Effector memory CD8-positive, alpha-beta T cell (primary cell): Measurements from ENCODE around the gene LRRC71.

ENCODE experiments used
- ATAC-seq: fragments of 150-1000 bp; cut with Tn5 transposase; replicated peaks from 2 replicates; pipeline ENCODE4 v1.10.0; 2021; ENCODE audit warnings: mild to moderate bottlenecking, moderate library complexity
- DNase-seq, 3 experiments: peaks; one replicate each; pipeline ENCODE4 v3.0.0; 2021
- H3K27ac Mint-ChIP-seq, 2 donors: one replicate each; pipeline ENCODE4 v1.8.0; 2022; ENCODE audit warnings: mild to moderate bottlenecking in 2 of 2, mixed read lengths in 2 of 2, moderate library complexity in 2 of 2
- H3K27me3 Mint-ChIP-seq, 2 donors: one replicate each; pipeline ENCODE4 v1.8.0; 2022; ENCODE audit warnings: mixed read lengths in 2 of 2
- H3K36me3 Mint-ChIP-seq: one replicate; pipeline ENCODE4 v1.8.0; 2022; ENCODE audit warnings: mild to moderate bottlenecking, moderate library complexity, mixed read lengths; ENCODE audit not compliant: insufficient read depth
- H3K4me1 Mint-ChIP-seq, 2 donors: one replicate each; pipeline ENCODE4 v1.8.0; 2022; ENCODE audit warnings: low read depth in 2 of 2, mixed read lengths in 2 of 2
- H3K4me3 Mint-ChIP-seq, 2 donors: one replicate each; pipeline ENCODE4 v1.8.0; 2022; ENCODE audit warnings: mild to moderate bottlenecking in 2 of 2, mixed read lengths in 2 of 2, moderate library complexity in 2 of 2
- H3K9me3 Mint-ChIP-seq, 2 donors: one replicate each; pipeline ENCODE4 v1.8.0; 2022; ENCODE audit warnings: mixed read lengths in 2 of 2
- total RNA-seq, 9 experiments: gene quantifications; one replicate each; lab custom pipeline; 2026; lab: John Stamatoyannopoulos, UW

LRRC71 gene
- 0 to 0.12 (median 0) reads per million in 9 experiments for total RNA-seq

DNA sequence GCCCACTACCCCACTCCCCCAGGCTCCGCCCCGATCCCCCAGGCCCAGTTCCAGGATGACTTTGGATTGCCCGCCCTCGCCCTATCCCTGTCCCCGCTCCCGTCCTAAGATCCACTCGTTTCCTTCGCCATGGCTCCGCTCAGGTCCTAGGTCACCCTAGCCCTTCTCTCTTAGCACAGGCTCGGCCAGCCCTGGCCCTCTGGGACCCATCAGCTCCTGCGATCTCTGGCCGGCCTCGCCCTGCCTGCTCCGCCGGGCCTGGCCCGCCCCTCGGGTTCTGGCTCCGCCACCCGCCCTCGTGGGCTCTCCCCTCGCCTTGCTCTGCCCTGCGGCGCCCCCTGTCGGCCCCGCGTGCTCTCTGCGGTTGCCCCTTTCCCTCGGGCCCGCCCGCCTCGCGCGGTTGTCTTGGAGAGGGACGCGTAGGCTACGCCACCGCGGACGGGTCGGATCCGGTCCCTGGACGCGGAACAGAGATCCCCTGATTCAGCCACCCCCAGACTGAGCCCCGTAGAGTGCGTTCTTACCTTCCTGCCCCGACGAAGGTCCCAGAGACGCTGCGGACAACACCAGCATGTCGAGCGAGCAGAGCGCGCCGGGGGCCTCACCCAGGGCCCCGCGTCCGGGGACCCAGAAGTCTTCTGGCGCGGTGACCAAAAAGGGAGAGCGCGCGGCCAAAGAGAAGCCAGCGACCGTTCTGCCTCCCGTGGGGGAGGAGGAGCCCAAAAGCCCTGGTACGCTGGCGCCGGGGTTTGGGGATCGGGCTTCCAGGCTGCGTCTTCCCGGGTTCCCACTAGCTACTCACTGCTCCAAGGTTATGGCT, at the start of gene LRRC71:
TSS of gene LRRC71 (plus strand) at position 400 of the 820 bp plus-strand sequence. CDS start at position 572, 172 bp downstream.
- H3K27me3 Mint-ChIP-seq = peaks cover 73 to 96% of the 10 kb centered on the region in 2 donors
- no peak within 1 kb of the TSS for H3K27ac Mint-ChIP-seq
- H3K9me3 Mint-ChIP-seq = no peaks in the 10 kb centered on the region
- H3K4me1 Mint-ChIP-seq = peaks cover 5 to 8% of the 10 kb centered on the region in 2 donors
- peak; percentile 42 to 50 (median 43) for DNase-seq
- H3K4me3 Mint-ChIP-seq = no peak within 1 kb of the TSS
- peaks cover 2% of the 10 kb centered on the region for H3K36me3 Mint-ChIP-seq
- peak; percentile 86 for ATAC-seq

DNA sequence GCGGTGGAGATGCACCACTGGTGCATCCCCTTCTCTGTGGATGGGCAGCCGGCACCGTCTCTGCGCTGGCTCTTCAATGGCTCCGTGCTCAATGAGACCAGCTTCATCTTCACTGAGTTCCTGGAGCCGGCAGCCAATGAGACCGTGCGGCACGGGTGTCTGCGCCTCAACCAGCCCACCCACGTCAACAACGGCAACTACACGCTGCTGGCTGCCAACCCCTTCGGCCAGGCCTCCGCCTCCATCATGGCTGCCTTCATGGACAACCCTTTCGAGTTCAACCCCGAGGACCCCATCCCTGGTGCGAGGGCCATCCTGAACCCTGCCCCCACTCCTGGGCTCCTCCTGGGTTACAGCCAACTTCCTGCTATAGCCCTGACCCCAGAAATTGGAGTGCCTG, 46.8 kb upstream of the LRRC71 start:
- Mint-ChIP-seq H3K4me1 (no peaks in the 10 kb centered on the region), H3K36me3 (peaks cover 3% of the 10 kb centered on the region), H3K4me3 (no peak overlapping the region), H3K27ac (no peak overlapping the region), H3K9me3 (no peaks in the 10 kb centered on the region), H3K27me3 (peaks cover 41 to 70% of the 10 kb centered on the region in 2 donors)
- ATAC-seq (no peak), DNase-seq (no peak)

DNA sequence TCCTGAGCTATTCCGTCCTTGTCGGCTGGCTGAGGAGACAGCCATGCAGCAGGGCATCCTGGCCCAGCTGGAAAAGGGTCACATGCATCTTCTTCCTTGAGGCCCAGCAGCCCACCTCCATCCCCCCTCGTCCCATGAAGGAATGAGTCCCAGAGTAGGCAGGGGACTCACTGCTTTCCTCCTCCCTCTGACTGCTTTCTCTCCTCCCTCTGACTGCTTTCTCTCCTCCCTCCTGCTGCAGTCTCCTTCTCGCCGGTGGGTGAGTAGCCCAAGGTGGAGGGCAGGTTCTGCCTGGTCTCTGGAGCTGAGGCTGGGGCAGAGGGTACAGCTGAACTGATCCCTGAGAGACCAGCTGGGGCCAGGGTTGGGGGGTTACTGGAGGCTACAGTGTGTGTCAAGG, 46.3 kb upstream of the LRRC71 start:
- H3K27ac Mint-ChIP-seq = no peak overlapping the region
- H3K4me3 Mint-ChIP-seq = no peak overlapping the region
- ATAC-seq = no peak
- peaks cover 41 to 75% of the 10 kb centered on the region in 2 donors for H3K27me3 Mint-ChIP-seq
- no peak for DNase-seq
- no peaks in the 10 kb centered on the region for H3K9me3 Mint-ChIP-seq
- peaks cover 4% of the 10 kb centered on the region for H3K36me3 Mint-ChIP-seq
- no peaks in the 10 kb centered on the region for H3K4me1 Mint-ChIP-seq

DNA sequence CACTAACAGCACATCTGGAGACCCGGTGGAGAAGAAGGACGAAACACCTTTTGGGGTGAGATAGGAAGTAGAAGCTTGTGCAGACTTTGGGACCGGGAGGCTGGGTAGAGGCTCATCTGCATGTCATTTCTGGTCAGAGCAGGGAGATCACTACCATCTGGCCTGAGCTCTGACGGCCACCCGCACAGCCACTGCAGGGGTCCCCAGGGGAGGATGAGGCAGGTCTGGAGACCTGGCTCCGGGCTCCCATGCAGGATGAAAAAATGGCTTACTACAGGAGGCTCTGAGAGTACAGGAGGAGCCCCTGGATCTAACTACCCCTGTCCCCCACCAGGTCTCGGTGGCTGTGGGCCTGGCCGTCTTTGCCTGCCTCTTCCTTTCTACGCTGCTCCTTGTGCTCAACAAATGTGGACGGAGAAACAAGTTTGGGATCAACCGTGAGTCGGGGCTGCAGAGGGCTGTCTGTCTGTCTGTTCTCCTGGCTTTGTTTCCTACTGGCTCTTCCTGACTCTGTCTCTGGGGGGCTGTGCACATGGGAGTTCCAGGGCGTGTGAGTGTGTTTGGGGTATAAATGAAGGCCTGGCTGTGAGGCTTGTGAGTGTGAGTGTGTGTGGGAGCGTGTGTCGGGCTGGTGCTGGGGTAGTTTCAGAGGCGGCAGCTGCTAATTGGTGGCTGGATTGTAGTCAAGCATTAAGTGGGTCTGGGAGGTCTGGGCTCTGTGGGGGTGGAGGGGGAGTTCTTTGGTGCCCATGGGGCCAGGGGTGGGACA, 45.7 kb upstream of the LRRC71 start:
- no peaks in the 10 kb centered on the region for H3K9me3 Mint-ChIP-seq
- DNase-seq (no peak), ATAC-seq (no peak)
- peaks cover 37 to 72% of the 10 kb centered on the region in 2 donors for H3K27me3 Mint-ChIP-seq
- H3K36me3 Mint-ChIP-seq = peaks cover 5% of the 10 kb centered on the region
- H3K4me3 Mint-ChIP-seq = no peak overlapping the region
- no peak overlapping the region for H3K27ac Mint-ChIP-seq
- no peaks in the 10 kb centered on the region for H3K4me1 Mint-ChIP-seq

DNA sequence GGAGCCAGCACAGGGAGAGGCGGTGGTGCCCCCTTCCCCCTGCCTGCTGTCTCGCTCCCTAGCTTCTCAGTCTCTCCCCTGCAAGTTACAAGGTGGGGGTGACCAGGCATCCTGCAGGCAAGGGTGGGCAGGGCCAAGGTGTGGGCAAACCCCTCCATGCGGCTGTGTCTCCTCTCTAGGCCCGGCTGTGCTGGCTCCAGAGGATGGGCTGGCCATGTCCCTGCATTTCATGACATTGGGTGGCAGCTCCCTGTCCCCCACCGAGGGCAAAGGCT, 45.2 kb upstream of the LRRC71 start:
- peaks cover 37 to 72% of the 10 kb centered on the region in 2 donors for H3K27me3 Mint-ChIP-seq
- DNase-seq = no peak

DNA sequence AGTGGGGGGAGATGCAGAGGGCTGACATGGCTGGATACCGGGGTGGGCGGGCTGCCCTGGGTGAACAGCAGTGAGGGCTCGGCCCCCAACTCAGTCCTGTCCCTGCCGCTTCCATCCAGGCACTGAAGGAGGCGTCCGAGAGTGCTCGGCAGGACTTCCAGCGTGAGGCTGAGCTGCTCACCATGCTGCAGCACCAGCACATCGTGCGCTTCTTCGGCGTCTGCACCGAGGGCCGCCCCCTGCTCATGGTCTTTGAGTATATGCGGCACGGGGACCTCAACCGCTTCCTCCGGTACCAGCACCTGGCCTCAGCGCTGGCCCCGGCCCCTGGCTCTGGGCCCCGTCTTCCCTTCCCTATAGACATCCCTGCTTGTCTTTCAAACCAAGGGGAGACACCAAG, 44.2 kb upstream of the LRRC71 start:
- H3K36me3 Mint-ChIP-seq = peaks cover 5% of the 10 kb centered on the region
- H3K4me3 Mint-ChIP-seq = no peak overlapping the region
- no peaks in the 10 kb centered on the region for H3K9me3 Mint-ChIP-seq
- no peak overlapping the region for H3K27ac Mint-ChIP-seq
- no peaks in the 10 kb centered on the region for H3K4me1 Mint-ChIP-seq
- DNase-seq = no peak
- peaks cover 47 to 80% of the 10 kb centered on the region in 2 donors for H3K27me3 Mint-ChIP-seq
- ATAC-seq = no peak

More for the DNA sequence above, 45.2 kb upstream of the LRRC71 start:
- Mint-ChIP-seq H3K4me1 (no peaks in the 10 kb centered on the region), H3K4me3 (no peak overlapping the region), H3K27ac (no peak overlapping the region), H3K36me3 (peaks cover 5% of the 10 kb centered on the region), H3K9me3 (no peaks in the 10 kb centered on the region)
- no peak for ATAC-seq

DNA sequence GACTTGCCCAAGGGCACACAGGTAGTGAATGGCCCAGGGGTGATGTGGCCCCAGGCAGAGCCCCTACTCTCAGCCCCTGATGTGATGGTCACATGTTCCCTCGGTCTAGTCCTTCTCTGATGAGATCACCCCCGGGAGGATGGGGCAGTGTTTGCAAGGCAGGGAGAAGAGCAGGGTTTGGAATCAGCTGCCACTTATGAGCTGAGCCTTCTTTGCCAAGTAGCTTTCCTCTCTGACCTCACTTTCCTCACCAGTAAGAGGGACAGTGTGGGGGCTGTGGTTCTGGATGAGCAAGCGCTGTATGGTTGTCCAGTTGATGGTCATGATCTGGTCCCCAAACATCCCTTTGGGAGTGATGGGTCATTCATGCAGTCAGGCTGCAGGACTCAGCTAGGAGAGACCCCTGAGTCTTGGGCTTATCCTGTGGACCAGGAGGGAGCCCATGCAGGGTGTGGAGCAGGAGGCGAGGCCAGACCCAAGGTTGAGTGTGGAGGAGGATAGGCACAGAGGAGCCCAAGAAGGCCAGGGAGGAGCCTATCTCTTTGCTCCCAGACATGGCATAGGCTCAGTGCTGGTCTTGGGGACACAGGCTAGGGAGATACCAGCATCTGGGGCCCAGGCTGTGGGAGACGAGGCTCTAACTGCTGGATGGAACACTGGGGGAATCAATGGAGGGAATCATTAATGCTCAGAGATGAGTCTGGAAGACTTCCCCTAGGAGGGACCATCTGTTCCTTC, 42.8 kb upstream of the LRRC71 start:
- H3K27me3 Mint-ChIP-seq = peaks cover 49 to 84% of the 10 kb centered on the region in 2 donors
- no peak overlapping the region for H3K4me3 Mint-ChIP-seq
- DNase-seq (no peak), ATAC-seq (no peak)
- no peaks in the 10 kb centered on the region for H3K9me3 Mint-ChIP-seq
- no peak overlapping the region for H3K27ac Mint-ChIP-seq
- no peaks in the 10 kb centered on the region for H3K4me1 Mint-ChIP-seq
- peaks cover 5% of the 10 kb centered on the region for H3K36me3 Mint-ChIP-seq

DNA sequence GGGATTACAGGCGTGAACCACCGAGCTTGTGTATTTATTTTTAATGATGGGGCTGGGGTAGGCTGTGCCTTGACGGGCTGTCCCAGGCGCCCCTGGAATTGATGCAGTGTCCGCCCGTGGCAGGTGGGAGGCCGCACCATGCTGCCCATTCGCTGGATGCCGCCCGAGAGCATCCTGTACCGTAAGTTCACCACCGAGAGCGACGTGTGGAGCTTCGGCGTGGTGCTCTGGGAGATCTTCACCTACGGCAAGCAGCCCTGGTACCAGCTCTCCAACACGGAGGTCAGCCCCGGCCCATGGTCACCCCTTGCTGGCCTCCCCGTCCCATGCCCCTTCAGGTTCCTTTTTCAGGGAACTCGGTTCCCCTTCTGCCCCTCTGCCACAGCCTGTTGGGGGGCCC, 40.6 kb upstream of the LRRC71 start:
- no peak for ATAC-seq
- H3K9me3 Mint-ChIP-seq = no peaks in the 10 kb centered on the region
- DNase-seq = no peak
- H3K4me1 Mint-ChIP-seq = no peaks in the 10 kb centered on the region
- no peak overlapping the region for H3K4me3 Mint-ChIP-seq
- H3K36me3 Mint-ChIP-seq = peaks cover 2% of the 10 kb centered on the region
- peaks cover 50 to 89% of the 10 kb centered on the region in 2 donors for H3K27me3 Mint-ChIP-seq
- no peak overlapping the region for H3K27ac Mint-ChIP-seq

DNA sequence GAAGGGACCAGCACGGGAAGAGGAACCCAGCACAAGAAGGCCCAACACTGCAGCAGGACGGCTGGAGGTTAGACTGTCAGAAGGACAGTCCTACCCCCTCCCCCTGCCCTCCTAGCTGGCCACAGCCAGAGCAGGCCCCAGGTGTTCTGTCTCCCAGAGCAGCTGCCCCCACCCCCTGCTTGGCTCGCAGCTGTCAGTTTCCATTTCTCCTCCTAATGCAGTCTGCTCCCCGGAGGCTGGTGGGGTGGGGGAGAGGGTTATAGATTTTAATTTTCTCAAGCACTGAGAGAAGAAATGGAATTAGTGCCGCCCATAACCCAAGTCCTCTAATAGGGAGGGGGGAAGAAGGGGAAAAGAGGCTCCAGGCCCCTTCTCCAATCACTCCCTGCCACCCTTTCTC, 40.0 kb upstream of the LRRC71 start:
- Mint-ChIP-seq H3K4me1 (no peaks in the 10 kb centered on the region), H3K36me3 (peaks cover 2% of the 10 kb centered on the region), H3K4me3 (no peak overlapping the region), H3K27me3 (peaks cover 46 to 83% of the 10 kb centered on the region in 2 donors), H3K27ac (no peak overlapping the region), H3K9me3 (no peaks in the 10 kb centered on the region)
- DNase-seq = no peak
- ATAC-seq = no peak

DNA sequence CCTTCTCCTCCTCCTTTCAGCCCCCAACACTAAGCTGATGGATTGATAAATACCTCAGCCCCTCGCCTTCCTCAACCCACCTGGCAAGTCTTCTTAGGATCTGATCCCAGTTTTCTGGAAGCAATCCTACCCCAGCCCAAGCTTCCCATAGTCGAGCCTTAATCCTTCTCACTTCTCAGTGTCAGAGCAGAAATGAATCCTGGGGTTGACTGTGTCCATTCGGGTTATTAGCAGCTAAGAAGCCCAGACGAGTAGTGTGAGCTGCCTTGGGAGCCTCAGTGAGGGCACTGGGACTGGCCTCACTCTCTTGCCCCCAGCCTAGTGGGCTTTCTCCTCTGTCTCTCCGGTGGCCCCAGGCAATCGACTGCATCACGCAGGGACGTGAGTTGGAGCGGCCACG, 39.3 kb upstream of the LRRC71 start:
- H3K27me3 Mint-ChIP-seq = peaks cover 48 to 84% of the 10 kb centered on the region in 2 donors
- no peaks in the 10 kb centered on the region for H3K9me3 Mint-ChIP-seq
- ATAC-seq (no peak), DNase-seq (no peak)
- H3K4me3 Mint-ChIP-seq = no peak overlapping the region
- no peak overlapping the region for H3K27ac Mint-ChIP-seq
- H3K36me3 Mint-ChIP-seq = peaks cover 2% of the 10 kb centered on the region
- no peaks in the 10 kb centered on the region for H3K4me1 Mint-ChIP-seq

DNA sequence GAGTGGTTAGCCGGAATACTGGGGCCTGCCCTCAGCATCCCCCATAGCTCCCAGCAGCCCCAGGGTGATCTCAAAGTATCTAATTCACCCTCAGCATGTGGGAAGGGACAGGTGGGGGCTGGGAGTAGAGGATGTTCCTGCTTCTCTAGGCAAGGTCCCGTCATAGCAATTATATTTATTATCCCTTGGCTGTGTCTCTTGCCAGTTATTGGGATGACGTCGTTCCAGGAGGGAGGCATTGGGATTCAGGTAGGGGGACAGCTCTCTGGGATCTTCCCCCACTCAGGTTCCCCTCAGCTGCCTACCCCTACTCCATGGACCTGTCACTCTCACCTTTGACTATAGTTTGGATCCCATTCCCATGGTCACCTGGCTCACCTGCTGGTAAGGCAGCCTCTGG, 38.8 kb upstream of the LRRC71 start:
- H3K4me3 Mint-ChIP-seq = no peak overlapping the region

DNA sequence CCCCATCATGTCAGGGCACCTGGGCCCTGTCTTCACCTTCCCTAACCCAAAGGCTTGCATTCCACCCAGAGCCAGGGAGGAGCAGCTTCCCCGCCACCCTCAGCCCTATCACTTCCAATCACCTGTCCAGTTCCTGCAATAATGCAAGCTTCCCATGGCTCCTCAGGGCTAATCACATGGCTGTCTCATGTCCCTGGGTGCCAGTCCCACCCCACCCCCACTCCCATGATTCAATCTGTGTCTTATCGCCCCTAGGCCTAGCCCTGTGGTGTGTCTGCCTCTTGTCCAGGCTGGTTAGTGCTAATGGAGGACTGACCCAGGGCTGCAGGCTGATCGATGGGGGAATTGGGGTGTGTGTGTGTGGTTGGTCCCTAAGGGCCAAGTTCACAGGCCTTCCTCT, 37.9 kb upstream of the LRRC71 start:
- no peak for ATAC-seq
- no peak overlapping the region for H3K27ac Mint-ChIP-seq
- H3K4me3 Mint-ChIP-seq = no peak overlapping the region
- no peaks in the 10 kb centered on the region for H3K4me1 Mint-ChIP-seq
- H3K9me3 Mint-ChIP-seq = no peaks in the 10 kb centered on the region
- DNase-seq = no peak
- H3K27me3 Mint-ChIP-seq = peaks cover 58 to 88% of the 10 kb centered on the region in 2 donors
- peaks cover 2% of the 10 kb centered on the region for H3K36me3 Mint-ChIP-seq

More for the DNA sequence above, 38.8 kb upstream of the LRRC71 start:
- H3K4me1 Mint-ChIP-seq = no peaks in the 10 kb centered on the region
- H3K27ac Mint-ChIP-seq = no peak overlapping the region
- peaks cover 53 to 84% of the 10 kb centered on the region in 2 donors for H3K27me3 Mint-ChIP-seq
- ATAC-seq (no peak), DNase-seq (no peak)
- no peaks in the 10 kb centered on the region for H3K9me3 Mint-ChIP-seq
- peaks cover 2% of the 10 kb centered on the region for H3K36me3 Mint-ChIP-seq

DNA sequence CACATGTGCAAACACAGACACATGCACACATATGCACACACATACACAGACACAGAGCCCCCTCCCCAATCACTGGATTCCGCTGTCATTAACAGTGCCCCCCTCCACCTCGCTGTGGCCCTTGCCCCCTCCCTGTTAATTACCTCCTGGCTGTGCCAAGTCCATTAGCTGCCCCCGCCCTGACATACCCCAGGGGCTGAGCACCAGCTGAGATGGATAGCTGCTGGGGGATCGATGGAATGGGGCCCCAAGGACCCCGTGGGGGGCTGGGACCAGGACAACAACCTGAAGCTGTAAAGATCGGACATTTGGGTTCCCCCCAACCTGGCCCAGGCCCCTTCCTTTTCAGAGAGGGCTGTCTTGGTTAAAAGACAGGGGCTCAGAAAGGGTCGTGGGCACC, 36.5 kb upstream of the LRRC71 start:
- ATAC-seq (no peak), DNase-seq (no peak)
- H3K4me1 Mint-ChIP-seq = no peaks in the 10 kb centered on the region
- H3K36me3 Mint-ChIP-seq = peaks cover 2% of the 10 kb centered on the region
- H3K27me3 Mint-ChIP-seq = peaks cover 61 to 88% of the 10 kb centered on the region in 2 donors
- no peak overlapping the region for H3K27ac Mint-ChIP-seq
- H3K9me3 Mint-ChIP-seq = no peaks in the 10 kb centered on the region
- H3K4me3 Mint-ChIP-seq = no peak overlapping the region
